ENCODE data around the gene NEK11.

NEK11 gene

DNA sequence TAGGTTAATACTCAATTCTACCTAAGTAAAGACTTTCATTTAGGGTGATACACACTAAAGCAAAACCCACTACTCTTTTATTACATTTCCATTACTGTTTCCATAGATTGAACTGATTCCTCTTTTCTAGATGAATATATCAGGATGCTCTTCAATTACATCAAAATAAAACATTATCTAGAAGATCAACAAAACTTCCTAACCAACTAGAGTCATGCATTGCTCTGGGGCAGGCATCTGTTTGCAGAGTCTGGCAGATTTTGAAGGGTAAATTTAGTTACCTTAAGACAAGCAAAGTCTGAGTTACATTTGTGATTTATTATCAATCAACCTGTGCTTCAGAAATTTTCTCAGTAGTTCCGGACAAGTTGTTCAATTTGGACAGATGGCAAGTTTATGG, 117.1 kb downstream of the NEK11 start:
- DNase-seq = no peak

DNA sequence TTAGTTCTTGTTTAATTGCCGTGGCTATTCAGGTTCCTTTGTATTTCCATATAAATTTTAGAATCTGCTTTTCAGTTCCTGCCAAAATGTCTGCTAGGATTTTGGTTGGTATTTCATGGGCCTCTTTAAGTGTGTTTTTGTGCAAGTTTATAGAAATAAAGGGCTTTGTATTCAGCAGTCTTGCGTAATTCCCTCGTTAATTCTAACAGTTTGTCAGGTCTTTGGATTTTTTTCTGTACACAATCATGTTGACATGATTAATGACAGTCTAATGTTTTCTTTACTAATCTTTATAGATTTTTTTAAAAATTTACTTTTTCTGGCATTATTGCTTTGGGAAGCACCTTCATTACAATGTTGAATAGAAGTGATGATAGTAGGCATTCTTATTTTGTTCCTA, 120.9 kb downstream of the NEK11 start:
- no peak for DNase-seq

DNA sequence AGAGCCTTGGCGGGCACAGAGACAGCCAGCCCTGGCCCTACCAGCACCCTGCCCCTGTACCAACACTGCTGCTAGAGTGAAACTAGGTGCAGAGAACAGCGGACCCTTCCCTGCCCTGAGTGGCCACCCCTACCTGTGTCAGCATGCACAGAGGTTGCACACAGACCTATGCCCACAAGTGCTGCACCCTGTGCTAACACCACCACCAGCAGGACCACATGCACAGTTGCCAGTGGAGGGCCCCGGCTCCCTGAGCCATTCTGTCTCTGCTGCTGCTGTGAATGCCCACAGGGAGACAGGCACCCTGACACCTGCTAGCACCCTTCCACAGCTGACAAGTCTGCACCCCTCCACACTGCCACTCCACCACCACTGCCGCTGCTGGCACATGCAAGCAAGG, 131.8 kb downstream of the NEK11 start:
- no peak for DNase-seq

DNA sequence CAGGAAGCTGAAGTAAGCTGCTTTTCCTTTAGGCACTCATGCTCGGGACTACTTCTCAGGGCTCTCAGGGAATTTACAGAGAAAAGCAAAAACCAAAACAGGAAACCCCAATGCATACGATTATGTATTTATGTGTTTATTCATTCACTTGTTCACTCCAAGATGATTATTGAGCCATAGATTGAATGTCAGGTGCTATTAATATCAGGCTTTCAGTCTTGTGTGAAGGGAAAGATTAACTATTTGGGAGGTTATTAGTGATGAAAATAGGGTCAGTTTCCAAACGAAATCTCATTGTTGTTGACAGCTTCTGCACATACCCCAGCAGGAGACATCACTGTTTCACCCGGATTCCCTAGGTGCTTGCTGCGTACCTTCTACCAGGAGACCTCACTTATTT, 135.8 kb downstream of the NEK11 start:
- no peak for DNase-seq

DNA sequence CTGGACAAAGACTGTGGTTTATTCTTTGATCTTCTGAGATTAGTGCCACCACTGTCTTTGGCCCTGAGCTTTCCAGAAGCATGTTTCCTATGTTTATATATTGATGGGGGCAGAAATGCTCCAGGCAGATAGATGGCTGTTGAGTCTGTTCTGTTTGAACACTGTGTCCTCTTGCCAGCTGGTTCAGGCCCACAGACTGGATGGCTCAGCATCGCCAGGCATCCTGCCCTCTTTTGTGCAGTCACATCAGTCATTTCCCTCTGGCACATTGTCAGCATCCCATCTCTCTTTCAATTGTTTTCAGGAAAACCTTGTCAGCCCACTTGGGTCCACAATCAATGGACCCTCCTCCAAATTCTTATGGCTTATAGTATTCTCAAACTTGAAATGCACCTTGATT, 141.2 kb downstream of the NEK11 start:
- no peak for DNase-seq

DNA sequence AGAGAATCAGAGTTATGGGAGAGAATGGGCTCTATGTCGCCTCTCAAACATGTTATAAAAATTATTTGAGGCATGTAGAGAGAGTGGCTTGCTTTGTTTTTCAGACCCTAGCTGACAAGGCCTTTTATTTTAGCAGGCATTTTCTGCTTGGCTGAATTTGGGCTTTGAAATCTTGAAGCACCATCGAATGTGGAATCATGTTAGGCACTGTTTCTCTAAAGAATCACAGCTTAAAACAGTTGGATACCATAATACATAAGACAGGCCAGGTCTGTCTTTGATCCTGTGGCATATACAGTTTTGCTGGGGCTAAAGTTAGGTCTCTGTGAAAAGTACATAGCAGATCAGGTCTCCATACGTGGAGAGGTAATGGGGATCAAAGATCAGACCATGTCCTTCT, 142.7 kb downstream of the NEK11 start:
- no peak for DNase-seq

DNA sequence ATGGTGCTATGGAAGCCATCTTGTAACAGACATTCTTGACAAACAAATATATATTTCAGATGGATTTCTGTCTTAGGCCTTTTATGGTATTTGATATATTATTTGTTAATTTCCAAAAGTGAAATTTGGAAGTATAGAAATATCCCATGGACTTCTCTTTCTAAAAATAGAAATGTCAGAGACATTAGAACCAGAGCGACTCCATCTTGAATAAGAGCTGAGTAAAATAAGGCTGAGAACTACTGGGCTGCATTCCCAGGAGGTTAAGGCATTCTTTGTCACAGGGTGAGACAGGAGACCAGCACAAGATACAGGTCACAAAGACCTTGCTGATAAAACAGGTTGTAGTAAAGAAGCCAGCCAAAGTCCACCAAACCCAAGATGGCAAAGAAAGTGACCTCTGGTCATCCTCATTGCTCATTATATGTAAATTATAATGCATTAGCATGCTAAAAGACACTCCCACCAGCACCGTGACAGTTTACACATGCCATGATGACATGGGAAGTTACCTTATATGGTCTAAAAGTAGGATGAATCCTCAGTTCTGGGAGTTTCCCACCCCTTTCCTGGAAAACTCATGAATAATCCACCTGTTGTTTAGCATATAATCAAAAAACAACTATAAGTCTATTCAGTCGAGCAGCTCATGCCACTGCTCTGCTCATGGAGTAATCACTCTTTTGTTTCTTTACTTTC, 146.0 kb downstream of the NEK11 start:
- DNase-seq = no peak

DNA sequence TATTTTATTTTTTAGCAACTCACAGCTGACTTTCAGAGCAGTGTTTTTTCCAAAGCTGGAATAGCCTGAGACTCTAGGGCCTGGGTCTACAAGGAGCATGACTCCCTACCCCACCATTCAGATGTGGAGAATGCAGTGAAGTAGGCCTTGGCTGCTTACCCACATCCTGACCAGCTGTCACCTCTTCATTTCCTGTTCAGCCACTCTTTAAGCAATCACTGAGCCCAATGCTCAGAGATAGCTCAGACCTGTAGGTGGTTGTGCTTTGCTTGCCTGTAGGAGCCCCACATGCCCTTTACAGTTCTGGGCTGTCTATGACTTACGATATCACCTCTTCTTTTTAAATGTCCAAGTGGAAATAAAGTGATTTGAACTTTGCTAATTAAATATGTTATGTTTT, 148.1 kb downstream of the NEK11 start:
- DNase-seq = peak; percentile 35

DNA sequence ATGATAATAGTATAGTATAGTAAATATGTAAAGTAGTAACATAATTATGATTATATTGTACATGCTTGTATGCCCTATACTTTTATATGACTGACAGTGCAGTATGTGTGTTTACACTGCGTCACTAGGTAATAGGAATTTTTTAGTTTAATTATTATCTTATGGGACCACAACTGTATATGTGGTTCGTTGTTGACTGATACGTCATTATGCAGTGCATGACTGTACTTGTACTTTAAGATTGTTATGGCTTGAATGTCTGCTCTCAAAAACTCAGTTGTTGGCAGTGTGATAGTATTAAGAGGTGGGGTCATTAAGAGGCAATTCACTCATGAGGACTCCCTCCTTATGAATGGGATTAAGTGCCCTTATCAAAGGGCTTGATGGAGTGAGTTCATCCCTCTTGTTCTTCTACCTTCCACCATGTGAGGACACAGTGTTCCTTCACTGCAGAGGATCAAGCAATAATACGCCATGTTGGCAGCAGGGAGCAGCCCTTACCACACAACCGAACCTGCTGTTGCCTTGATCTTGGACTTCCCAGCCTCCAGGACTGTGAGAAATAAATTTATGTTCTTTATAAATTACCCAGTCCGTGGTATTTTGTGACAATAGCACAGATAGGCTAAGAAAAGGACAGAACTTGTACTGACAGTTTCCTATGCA, 152.2 kb downstream of the NEK11 start:
- DNase-seq = no peak

DNA sequence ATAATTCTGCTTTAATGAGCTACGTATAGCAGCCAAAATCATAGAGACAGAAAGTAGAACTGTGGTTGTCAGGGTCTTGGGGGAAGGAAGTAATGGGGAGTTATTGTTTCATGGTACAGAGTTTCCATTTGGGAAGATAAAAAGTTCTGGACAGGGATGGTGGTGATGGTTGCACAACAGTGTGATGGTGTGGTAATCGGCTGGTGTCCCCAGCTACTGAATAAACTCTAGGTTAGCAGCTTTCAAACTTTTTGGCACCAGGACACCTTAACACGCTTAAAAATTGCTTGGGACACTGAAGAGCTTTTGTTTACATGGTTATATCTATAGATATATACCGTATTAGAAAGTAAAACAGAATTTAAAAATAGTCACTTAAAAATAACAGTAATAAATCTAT, 166.0 kb downstream of the NEK11 start:
- no peak for DNase-seq

DNA sequence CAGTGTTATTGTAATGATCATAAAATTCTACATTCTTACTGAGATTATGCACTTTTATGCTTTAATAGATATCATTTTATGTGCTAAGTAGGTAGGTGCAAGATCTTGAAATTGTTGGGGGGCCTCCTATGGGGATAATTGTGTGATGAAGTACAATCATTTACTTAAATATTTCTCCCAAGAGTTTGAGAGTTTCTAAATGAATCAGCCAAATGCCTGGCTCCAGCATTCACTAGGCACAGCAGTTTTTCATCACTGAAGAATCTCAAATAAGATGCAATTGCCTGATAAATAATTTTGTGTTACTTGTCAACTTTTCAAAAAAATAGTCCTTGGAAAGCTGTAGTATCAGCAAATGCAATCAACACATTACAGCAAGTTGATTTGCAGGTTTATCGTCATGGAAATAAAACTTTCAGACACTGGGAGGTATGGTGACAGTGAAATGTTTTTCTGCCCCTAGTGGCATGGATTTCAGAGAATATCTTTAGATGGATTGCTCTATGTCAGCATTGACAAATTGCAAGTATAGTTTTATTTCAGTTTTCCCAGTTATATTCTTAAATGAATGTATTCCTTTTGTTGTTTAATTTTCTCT, 167.1 kb downstream of the NEK11 start:
- no peak for DNase-seq

DNA sequence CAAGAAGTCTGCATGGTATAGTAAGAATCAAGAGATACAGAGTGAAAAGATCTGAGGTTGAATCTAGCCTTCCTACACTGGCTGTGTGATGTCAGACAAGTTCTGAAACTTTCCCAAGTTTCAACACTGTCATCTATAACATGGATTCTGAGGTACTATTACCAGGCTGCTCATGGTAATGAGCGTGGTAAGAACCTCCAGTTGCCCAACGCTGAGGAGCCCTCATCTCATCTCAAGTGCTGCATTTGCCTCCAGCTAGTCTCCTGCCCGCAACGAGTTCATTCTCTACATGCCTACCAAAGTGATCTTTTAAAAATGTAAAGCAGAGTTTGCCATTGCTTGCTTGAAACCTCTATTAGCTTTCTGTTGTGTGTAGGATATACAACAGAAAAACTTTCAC, 168.1 kb downstream of the NEK11 start:
- no peak for DNase-seq

DNA sequence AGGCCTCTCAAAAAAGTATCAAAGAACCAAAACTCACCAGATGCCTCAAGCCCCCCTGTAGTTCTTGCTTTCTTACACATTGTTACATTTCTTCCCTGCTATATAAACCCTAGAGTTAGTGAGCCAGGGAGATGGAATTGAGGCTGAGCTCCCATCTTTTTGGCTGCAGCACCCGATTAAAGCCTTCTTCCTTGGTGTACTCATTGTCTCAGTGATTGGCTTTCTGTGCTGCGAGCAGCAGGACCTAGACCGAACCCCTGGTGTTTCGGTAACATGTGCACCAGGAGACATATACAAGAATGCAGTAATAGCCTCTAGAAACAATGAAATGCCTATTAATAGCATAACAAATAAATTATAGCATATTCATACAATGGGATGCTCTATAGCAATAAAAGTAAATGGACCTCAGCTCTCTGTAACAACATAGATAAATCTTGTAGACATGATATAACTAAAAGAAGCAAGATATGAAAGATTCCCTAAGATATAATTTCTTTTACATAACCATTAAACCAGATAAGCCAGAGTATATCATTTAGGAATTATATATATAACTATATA, 174.0 kb downstream of the NEK11 start:
- no peak for DNase-seq

DNA sequence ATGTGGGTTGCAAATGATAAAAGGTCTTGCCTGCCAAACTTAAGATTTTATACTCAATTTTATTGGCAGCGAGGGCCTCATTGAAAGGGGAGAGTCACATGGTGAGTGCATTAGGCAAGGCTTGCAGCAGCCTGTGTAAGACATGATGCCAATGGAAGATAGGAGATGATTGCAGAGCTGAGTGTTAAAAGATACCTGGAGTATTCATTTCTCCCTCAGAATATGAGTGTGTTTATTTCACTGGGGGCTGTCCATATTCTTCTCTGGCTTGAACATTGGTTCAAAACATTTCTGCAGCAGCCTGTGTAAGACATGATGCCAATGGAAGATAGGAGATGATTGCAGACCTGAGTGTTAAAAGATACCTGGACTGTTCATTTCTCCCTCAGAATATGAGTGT, 189.7 kb downstream of the NEK11 start:
- DNase-seq = no peak

DNA sequence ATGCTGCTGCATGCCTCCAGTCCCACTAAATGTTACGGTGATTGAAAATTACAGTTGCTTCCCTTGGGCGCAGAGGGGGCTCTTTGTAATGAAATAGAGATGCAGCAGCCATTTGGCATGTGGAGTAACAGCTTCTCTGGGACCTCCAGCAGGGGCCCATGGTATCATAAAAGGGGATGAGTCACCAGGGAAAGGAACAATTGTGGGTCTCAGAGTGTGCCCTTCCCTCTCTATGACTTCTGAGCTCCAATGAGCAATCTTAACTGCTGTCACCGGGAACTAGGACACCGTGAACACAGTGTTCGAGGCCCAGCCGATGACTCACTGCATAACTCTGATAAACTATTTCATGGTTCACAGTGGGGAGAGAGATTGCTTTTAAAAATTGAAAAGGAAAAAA, 190.1 kb downstream of the NEK11 start:
- DNase-seq = no peak

DNA sequence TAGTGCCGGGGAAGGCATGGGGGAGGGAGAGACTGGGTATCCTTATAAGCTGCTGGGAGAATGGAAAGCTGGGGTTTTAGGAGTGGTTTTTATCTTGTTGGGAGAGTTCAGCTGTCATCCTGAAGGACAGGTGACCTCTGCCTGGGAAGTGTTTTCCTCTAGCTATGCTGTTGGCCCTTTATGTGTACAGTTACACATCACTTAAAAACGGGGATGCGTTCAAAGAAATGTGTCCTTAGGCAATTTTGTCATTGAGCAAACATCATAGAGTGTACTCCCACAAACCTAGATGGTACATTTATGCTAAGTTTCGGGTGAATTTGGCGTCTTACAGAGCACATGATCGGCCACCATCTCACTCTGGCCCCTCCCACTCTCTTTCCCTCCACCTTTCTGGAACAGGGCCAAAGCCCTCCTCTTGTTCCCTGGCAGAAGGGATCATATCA, 190.6 kb downstream of the NEK11 start:
- DNase-seq = no peak

DNA sequence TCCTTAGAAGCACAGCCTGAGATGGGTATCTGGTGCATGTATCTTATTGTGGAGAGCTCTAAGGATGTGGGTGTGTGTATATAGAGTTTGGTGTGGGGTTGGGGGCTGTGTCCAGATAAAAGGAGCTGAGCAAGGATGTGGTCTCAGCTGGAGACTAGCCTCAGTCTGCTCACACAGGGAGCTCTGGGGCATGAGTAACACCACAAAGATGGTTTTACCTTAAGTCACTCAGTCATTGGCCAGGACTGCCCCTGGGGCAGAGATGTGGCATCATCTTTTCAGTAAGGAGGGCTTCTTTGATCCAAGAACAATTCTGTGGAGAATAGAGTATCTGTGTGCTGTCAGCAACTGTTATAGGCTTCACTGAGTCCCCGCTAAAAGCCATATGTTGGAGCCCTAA, 191.5 kb downstream of the NEK11 start:
- no peak for DNase-seq

DNA sequence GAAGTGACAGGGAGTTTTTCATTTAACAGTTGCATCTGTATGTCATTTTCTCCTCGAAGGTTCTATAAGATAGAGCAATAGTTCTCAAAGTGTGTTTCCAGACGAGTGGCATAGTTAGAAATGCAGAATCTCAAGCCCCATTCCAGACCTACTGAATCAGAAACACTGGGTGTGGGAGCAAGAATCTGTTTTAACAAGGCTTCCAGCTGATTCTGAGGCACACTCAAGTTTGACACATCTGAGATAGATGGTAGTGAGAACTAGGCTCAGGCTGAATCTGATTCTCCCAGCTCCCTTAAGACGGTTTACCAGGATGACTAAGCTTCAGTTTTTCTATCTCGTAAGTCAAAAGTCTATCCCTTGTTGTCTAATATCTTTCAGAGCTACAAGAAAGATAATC, 195.1 kb downstream of the NEK11 start:
- no peak for DNase-seq

DNA sequence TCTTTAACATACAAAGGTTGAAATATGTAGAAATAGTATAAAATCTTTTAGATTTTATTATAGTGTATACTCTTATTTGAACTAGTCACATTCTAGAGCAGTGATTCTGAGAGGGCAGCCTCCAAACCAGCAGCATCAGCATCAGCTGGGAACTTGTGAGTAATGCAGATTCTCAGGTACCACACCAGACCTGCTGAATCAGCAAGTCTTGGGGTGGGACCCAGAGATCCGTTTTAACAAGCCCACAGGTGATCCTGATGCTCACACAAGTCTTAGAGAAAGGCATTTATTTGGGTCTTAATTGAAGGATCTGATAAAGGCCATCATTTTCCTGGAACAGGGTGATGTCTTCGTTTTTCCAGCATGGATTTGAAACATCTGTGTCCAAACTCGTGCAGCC, 195.9 kb downstream of the NEK11 start:
- DNase-seq = no peak

DNA sequence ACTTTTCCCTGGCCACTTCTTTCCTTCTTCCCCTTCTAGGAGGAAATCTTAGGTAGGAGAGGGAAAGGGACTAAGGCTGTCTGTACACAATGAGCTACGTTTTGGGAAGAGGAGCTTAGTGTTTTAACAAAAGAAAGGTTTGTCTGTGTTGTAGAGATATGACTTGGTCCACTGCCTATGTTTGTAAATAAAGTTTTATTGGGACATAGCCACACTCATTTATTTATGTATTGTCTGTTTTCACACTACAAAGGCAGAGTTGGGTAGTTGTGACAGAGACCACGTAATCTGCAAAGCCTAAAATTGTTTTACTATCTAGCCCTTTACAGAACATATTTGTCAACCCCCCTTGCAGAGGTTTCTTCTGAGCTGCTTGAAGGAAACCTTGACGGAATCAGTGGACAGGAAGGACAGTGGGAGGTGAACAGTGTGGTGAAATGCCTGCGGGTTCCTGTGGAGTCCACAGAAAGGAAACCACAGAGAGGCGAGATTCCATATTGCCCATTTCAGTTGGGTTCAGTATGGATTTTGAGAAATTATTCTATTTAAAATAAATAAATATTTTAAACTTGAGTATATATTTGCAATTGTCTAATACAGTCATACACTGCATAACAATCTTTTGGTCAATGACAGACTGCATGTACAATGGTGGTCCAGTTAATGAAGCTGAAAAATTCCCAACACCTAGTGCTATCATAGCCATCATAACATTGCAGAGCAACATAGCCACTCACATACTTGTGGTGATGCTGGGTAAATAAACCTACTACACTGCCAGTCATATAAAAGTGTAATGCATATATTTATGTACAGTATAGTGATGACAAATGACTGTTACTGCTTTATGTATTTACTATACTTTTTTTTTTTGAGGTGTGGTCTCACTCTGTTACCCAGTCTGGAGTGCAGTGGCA, 197.0 kb downstream of the NEK11 start:
- DNase-seq = no peak

DNA sequence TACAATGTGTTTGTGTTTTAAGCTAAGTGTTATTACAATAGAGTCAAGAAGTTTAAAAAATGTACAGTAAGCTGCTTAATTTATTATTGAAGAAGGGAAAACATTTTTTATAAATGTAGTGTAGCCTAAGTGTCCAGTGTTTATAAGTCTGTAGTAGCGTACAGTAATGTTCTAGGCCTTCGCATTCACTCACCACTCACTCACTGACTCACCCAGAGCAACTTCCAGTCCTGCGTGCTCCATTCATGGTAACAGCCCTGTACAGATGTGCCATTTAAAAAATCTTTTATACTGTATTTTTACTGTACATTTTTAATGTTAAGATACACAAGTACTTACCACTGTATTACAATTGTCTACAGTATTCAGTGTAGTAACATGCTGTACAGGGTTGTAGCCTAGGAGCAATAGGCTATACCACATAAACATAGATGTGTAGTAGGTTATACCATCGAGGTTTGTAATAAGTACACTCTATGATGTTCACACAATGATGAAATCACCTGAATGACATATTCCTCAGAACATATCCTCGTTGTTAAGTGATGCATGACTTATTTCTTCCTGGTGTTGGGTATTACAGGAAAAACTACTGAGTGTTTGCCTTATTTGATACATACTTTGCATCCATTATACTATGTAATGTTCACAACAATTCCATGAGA, 198.3 kb downstream of the NEK11 start:
- DNase-seq = no peak

DNA sequence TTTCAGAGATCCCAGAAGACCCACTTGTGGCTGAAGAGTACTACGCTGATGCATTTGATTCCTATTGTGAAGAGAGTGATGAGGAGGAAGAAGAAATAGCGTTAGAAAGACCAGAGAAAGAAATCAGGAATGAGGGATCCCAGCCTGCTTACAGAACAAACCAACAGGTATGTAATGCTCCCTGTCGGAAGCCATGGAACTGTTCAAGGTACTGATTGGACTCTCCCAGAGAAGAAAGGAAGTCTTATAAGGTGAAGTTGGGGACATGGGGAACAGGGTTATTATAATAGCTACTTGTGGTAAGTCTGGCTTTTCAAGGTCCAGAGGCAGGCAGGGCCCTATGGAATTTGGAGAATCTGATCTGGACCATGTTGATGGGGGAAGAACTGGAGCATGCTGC, 201.8 kb downstream of the NEK11 start:
- no peak for DNase-seq
